GM12874 (cell line): ENCODE measurements around the gene RBM6.

Experiments used
- CTCF ChIP-seq: IDR thresholded peaks from 2 replicates; pipeline ENCODE4 v1.5.1; 2011; ENCODE audit warnings: low read depth, mild to moderate bottlenecking, control low read depth, low read length, moderate library complexity; ENCODE audit not compliant: insufficient read depth

The RBM6 gene

GRCh38 chr3:49927798-49928197, 12.2 kb upstream of the RBM6 start:
- TF ChIP-seq CTCF = no peak

- TF ChIP-seq CTCF = no peak
Measured at GRCh38 chr3:49928481-49929017, 11.4 kb upstream of the RBM6 start.

GRCh38 chr3:49929291-49930167, 10.4 kb upstream of the RBM6 start, which contains the start of gene MON1A:
TSS of gene MON1A (minus strand) at chr3:49929811. CDS start at chr3:49913346, 16,465 bp downstream.
- TF ChIP-seq CTCF = peak; percentile 31

- TF ChIP-seq CTCF = no peak
Measured at GRCh38 chr3:49930168-49930690, 9.7 kb upstream of the RBM6 start.

GRCh38 chr3:49930922-49931321, 9.0 kb upstream of the RBM6 start:
- no peak for TF ChIP-seq CTCF

- TF ChIP-seq CTCF = no peak
Measured at GRCh38 chr3:49937090-49937489, 2.9 kb upstream of the RBM6 start.

GRCh38 chr3:49940667-49941249, 808 bp downstream of the RBM6 start:
- no peak for TF ChIP-seq CTCF
